ENCODE data around the gene DCLRE1A.
A peak's percentile ranks its signal among the peaks of the same experiment; 100 is the strongest.
"Not testable (repeated sequence)": the region's sequence is repeated elsewhere in the genome, so short reads cannot be mapped to it uniquely, and the experiment has no call there.

The DCLRE1A gene

DNA sequence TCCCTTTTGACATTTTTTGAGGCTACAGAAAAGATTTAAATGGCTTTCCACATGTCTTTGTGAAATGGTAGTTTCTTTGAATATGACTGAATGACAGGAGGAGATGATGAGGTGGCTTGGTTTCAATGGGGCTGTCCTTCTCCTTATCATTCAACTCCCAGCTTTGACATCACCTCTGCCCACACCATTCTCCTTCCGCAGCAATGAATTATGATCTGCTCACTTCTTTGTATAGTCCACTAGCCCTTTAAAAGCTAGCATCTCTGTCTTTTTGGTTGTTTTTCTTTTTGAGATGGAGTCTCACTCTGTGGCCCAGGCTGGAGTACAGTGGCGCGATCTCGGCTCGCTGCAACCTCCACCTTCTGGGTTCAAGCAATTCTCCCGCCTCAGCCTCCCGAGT is 31.7 kb downstream of the DCLRE1A start:
- no peak overlapping the region for H3K4me3 ChIP-seq (ENCODE audit: low read depth, low read length)
- TF ChIP-seq, protein P1, sequence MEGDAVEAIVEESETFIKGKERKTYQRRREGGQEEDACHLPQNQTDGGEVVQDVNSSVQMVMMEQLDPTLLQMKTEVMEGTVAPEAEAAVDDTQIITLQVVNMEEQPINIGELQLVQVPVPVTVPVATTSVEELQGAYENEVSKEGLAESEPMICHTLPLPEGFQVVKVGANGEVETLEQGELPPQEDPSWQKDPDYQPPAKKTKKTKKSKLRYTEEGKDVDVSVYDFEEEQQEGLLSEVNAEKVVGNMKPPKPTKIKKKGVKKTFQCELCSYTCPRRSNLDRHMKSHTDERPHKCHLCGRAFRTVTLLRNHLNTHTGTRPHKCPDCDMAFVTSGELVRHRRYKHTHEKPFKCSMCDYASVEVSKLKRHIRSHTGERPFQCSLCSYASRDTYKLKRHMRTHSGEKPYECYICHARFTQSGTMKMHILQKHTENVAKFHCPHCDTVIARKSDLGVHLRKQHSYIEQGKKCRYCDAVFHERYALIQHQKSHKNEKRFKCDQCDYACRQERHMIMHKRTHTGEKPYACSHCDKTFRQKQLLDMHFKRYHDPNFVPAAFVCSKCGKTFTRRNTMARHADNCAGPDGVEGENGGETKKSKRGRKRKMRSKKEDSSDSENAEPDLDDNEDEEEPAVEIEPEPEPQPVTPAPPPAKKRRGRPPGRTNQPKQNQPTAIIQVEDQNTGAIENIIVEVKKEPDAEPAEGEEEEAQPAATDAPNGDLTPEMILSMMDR (conservative IDR thresholded peaks at IDR 0.05; ENCODE audit: low read depth, low read length), result no peak
- DNase-seq (ENCODE audit: low read depth), result no peak

DNA sequence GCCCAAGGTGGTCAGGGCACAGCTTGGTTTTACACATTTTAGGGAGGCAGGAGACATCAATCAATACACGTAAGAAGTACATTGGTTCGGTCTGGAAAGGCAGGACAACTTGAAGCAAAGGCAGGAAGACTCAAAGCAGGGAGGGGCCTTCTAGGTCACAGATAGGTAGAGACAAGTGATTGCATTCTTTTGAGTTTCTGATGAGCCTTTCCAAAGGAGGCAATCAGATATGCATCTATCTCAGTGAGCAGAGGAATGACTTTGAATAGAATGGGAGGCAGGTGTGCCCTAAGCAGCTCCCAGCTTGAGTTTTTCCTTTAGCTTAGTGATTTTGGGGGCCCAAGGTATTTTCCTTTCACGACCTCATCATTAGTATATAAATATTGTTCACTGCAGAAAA is 32.6 kb downstream of the DCLRE1A start:
- DNase-seq (ENCODE audit: low read depth); H3K4me3 ChIP-seq (ENCODE audit: low read depth, low read length): not testable (repeated sequence)

DNA sequence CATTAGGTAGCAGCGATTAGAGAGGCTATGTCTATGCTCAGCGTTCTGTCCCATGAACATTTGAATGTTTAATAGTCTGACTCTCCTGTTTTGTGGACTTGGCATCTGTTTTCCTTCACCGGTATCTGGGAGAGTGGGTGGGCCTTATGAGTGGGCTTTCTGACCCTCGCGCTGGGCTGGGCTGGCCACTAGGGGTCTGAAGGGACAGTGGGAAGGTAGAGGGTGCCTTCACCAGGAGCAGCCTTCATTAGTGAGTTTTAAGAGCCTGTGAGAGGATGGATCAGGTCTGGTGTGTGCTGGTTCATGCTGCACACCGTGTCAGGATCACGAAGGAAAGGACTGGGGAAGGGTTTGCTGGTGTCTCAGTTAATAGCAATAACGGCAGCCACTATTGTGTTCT is 33.4 kb downstream of the DCLRE1A start:
- no peak for DNase-seq (ENCODE audit: low read depth)
- TF ChIP-seq, protein P1 (conservative IDR thresholded peaks at IDR 0.05; ENCODE audit: low read depth, low read length), result peak; percentile 21
- H3K4me3 ChIP-seq (ENCODE audit: low read depth, low read length), result no peak overlapping the region

DNA sequence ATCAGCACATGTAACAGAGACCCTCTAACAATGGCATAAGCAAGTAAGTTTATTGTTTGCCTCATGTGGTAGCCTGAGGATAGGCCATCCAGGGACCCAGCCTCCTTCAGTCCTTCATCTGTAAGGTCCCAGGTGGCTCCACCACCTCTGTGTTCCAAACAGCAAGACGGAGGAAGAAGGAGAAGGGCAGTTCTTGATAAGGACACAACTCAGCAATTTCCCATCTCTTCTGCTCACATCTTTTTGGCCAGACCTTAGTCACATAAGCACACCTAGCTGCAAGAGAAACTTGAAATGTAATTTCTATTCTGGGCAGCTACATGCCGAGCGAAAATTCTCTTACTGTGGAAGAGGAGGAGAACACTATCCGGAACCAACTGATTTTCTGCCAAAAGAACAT is 33.9 kb downstream of the DCLRE1A start:
- no peak overlapping the region for H3K4me3 ChIP-seq (ENCODE audit: low read depth, low read length)
- TF ChIP-seq, protein P1 (conservative IDR thresholded peaks at IDR 0.05; ENCODE audit: low read depth, low read length), result no peak
- DNase-seq (ENCODE audit: low read depth), result no peak

DNA sequence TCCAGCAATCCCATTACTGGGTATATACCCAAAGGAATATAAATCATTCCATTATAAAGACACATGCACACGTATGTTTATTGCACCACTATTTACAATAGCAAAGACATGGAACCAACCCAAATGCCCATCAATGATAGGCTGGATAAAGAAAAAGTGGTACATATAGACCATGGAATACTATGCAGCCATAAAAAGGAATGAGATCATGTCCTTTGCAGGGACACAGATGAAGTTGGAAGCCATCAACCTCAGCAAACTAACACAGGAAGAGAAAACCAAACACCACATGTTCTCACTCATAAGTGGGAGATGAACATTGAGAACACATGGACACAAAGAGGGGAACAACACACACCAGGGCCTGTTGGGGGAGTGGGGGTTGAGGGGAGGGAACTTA is 39.2 kb downstream of the DCLRE1A start:
- not testable (repeated sequence) for H3K4me3 ChIP-seq (ENCODE audit: low read depth, low read length); DNase-seq (ENCODE audit: low read depth)

DNA sequence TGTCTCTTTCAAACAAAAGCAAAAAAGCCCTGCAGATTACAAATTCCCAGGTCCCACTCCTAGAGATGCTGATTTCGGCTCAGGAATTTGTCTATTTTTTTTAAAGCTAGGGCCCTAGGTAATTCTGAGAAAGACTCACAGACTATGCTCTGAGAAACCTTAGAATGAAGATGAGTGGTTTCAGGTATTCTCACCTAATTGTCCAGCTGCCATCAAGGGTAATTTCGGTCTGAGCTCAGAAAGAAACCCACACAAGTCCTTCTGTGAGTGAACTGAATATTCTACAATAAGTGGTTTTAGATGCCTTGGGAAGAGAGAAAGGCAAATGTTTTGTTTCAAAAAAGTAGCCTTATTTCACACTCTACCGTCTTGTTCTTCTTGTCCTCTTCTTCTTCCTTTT is 45.7 kb downstream of the DCLRE1A start:
- TF ChIP-seq, protein P1 (conservative IDR thresholded peaks at IDR 0.05; ENCODE audit: low read depth, low read length), result no peak
- DNase-seq (ENCODE audit: low read depth), result no peak
- no peak overlapping the region for H3K4me3 ChIP-seq (ENCODE audit: low read depth, low read length)

DNA sequence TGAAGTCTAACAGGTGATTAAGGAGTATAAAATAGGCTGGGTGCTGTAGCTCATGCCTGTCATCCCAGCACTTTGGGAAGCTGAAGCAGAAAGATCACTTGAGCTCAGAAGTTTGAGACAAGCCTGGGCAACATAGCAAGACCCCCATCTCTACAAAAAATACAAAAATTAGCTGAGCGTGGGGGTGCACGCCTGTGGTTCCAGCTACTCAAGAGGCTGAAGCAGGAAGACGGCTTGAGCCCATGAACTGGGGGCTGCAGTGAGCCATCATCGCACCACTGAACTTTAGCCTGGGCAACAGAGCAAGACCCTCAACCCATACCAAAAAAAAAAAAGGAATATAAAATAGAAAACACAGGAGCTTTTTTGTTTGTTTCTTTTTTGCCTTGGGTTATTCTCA is 47.4 kb downstream of the DCLRE1A start:
- no peak overlapping the region for H3K4me3 ChIP-seq (ENCODE audit: low read depth, low read length)
- TF ChIP-seq, protein P1 (conservative IDR thresholded peaks at IDR 0.05; ENCODE audit: low read depth, low read length), result no peak
- no peak for DNase-seq (ENCODE audit: low read depth)

DNA sequence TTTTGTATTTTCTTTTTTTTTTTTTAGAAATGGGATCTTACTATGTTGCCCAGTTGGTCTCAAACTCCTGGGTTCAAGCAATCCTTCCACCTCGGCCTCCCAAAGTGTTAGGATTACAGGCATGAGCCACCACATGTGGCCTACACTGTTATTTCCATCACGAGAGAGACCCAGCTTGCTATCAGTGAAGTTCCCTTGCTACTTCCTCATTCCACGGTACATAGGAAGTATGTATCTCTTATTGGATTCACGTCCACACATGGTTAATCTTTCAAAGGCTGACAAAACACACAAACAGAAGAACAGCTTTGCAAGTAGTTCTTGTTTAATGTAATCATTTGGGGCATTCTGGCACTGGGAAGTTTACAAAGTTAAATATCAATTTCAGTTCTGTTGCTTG is 50.9 kb downstream of the DCLRE1A start:
- TF ChIP-seq, protein P1 (conservative IDR thresholded peaks at IDR 0.05; ENCODE audit: low read depth, low read length), result no peak
- no peak for DNase-seq (ENCODE audit: low read depth)
- H3K4me3 ChIP-seq (ENCODE audit: low read depth, low read length), result no peak overlapping the region
